ENCODE results near the gene HBB. TPM values are rescaled to one million over a fixed set of nuclear protein-coding genes. Genes with fewer than 3 reads are reported as not detected.

Gene HBB
- total RNA-seq, result not detected in 2 replicates

GRCh38 chr11:5226732-5227310, at the start of gene HBB:
Gene HBB (minus strand): TSS chr11:5227071. CDS start chr11:5227021, 50 bp downstream.

GRCh38 chr11:5269715-5270147, 42.9 kb upstream of the HBB start, which contains the start of gene HBE1:
Gene HBE1 (minus strand): TSS chr11:5269945. CDS start chr11:5269890, 55 bp downstream.

GRCh38 chr11:5254646-5255413, 28.0 kb upstream of the HBB start, which contains the start of gene HBG2:
Gene HBG2 (minus strand): TSS chr11:5254781. CDS start chr11:5254728, 53 bp downstream.

GRCh38 chr11:5249807-5250396, 23.0 kb upstream of the HBB start, which contains the start of gene HBG1:
Gene HBG1 (minus strand): TSS chr11:5249857. CDS start chr11:5249804, 53 bp downstream.

GRCh38 chr11:5234381-5234834, 7.5 kb upstream of the HBB start, which contains the start of gene HBD:
Gene HBD (minus strand): TSS chr11:5234483. CDS start chr11:5234433, 50 bp downstream.

GRCh38 chr11:5200582-5200981, 26.3 kb downstream of the HBB start, which contains the start of gene OR51V1:
Gene OR51V1 (minus strand): TSS chr11:5200682. CDS start chr11:5200682, 0 bp downstream.

Other genes with a start within 250 kb of the HBB start
- not detected in 2 replicates for gene OR51L1, start 232.2 kb downstream of the HBB start, total RNA-seq
- not detected in 2 replicates for gene OR52J3, start 180.5 kb downstream of the HBB start, total RNA-seq
- gene OR52E2, start 167.4 kb downstream of the HBB start, total RNA-seq, result not detected in 2 replicates
- gene OR52E1, start 157.5 kb downstream of the HBB start, total RNA-seq, result not detected in 2 replicates
- not detected in 2 replicates for gene OR52A5, start 88.7 kb downstream of the HBB start, total RNA-seq
- not detected in 2 replicates for gene OR52A1, start 72.3 kb downstream of the HBB start, total RNA-seq
- not detected in 2 replicates for gene OR51V1, start 26.4 kb downstream of the HBB start, total RNA-seq
- not detected in 2 replicates for gene HBD, start 7.4 kb upstream of the HBB start, total RNA-seq
- not detected in 2 replicates for gene HBG1, start 22.8 kb upstream of the HBB start, total RNA-seq
- gene HBG2, start 27.7 kb upstream of the HBB start, total RNA-seq, result not detected in 2 replicates
- gene HBE1, start 42.9 kb upstream of the HBB start, total RNA-seq, result not detected in 2 replicates
- not detected in 2 replicates for gene OR51B4, start 74.9 kb upstream of the HBB start, total RNA-seq
- not detected in 2 replicates for gene OR51B2, start 97.2 kb upstream of the HBB start, total RNA-seq
- not detected in 2 replicates for gene OR51B5, start 116.5 kb upstream of the HBB start, total RNA-seq
- gene OR51B6, start 124.4 kb upstream of the HBB start, total RNA-seq, result not detected in 2 replicates
- not detected in 2 replicates for gene OR51M1, start 156.7 kb upstream of the HBB start, total RNA-seq
- not detected in 2 replicates for gene OR51Q1, start 195.0 kb upstream of the HBB start, total RNA-seq
- gene OR51I1, start 214.4 kb upstream of the HBB start, total RNA-seq, result not detected in 2 replicates
- not detected in 2 replicates for gene OR51I2, start 222.3 kb upstream of the HBB start, total RNA-seq

All from mammary microvascular endothelial cell (primary cell).